Transverse colon (tissue), 4 donors: ENCODE data around the gene DPT. TPM values are rescaled to one million over a fixed set of nuclear protein-coding genes. Genes with fewer than 3 reads are reported as not detected.
A peak's percentile ranks its signal among the peaks of the same experiment; 100 is the strongest.
"Not testable (repeated sequence)": the region's sequence is repeated elsewhere in the genome, so short reads cannot be mapped to it uniquely, and the experiment has no call there.

ENCODE experiments used
- DNase-seq: peaks from one replicate; pipeline ENCODE4 v3.0.0-alpha.2; 2019
- H3K27ac ChIP-seq, 4 donors: fragments of 200-600 bp; sonication (generic); 2 replicates each; pipeline ENCODE4 v1.5.1; 2016 to 2018; ENCODE audit warnings: inconsistent platforms in 4 of 4
- H3K27me3 ChIP-seq: fragments of 200-600 bp; sonication (generic); 2 replicates; pipeline ENCODE4 v1.5.1; 2017; ENCODE audit warnings: inconsistent platforms
- H3K36me3 ChIP-seq, 4 donors: fragments of 200-600 bp; sonication (generic); 2 replicates each; pipeline ENCODE4 v1.5.1; 2017 to 2019; ENCODE audit warnings: inconsistent platforms in 4 of 4
- H3K4me1 ChIP-seq, 4 donors: fragments of 200-600 bp; sonication (generic); 2 replicates each; pipeline ENCODE4 v1.5.1; 2017 to 2020; ENCODE audit warnings: inconsistent platforms in 4 of 4
- H3K4me3 ChIP-seq, 4 donors: fragments of 200-600 bp; sonication (generic); 1 replicate in 1 of 4; 2 replicates in 3 of 4; pipeline versions ENCODE4 v1.5.1 to v1.6.1; 2017 to 2019; ENCODE audit warnings: inconsistent platforms in 4 of 4
- H3K9me3 ChIP-seq, 2 donors: fragments of 200-600 bp; sonication (generic); 2 replicates each; pipeline ENCODE4 v1.5.1; 2017 to 2019; ENCODE audit warnings: inconsistent platforms in 2 of 2
- CTCF ChIP-seq, 5 experiments: fragments of 200-600 bp in 3 of 5; fragments of 450-650 bp in 2 of 5; sonication (generic) in 3 of 5; IDR thresholded peaks; 1 replicate in 2 of 5; 2 replicates in 3 of 5; pipeline ENCODE4 v1.5.1; 2016 to 2017; ENCODE audit warnings: antibody characterized with exemption in 5 of 5, inconsistent platforms in 3 of 5, mild to moderate bottlenecking in 2 of 5, moderate library complexity in 1 of 5
- EP300 ChIP-seq: sonication (generic); formaldehyde crosslinking; IDR thresholded peaks from one replicate; pipeline ENCODE4 v1.6.1; 2017; ENCODE audit warnings: antibody characterized with exemption, low read depth
- POLR2A ChIP-seq: fragments of 450-650 bp; IDR thresholded peaks from one replicate; pipeline ENCODE4 v1.6.1; 2016; ENCODE audit warnings: antibody characterized with exemption, mild to moderate bottlenecking, moderate library complexity
- POLR2AphosphoS5 ChIP-seq, 3 donors: sonication (generic); formaldehyde crosslinking; IDR thresholded peaks; one replicate each; pipeline ENCODE4 v1.6.1; 2016; ENCODE audit warnings: antibody characterized with exemption in 3 of 3
- WGBS, 2 donors: methylation state at CpG; one replicate each; pipeline ENCODE4 v1.1.5; 2018; ENCODE audit warnings: low coverage in 1 of 2; 5-methylcytosine and 5-hydroxymethylcytosine counted together
- in situ Hi-C, 4 donors: fragments of 200-750 bp; cut with MboI; loops; one replicate each; pipeline versions ENCODE4 v1.15.0 to v1.15.1; 2017; ENCODE audit warnings: low sequenced_read_pairs in 3 of 4, low pct_ligation_motif_present in 1 of 4, low pct_unique_long_range_greater_than_20kb in 1 of 4
- intact Hi-C: fragments of 100-400 bp; cut with DNase I; formaldehyde crosslinking; loops from one replicate; pipeline ENCODE4 v1.15.1; 2023; ENCODE audit warnings: low total_unique reads
- total RNA-seq, 4 donors: library from RNA; depleted of rRNA; stranded (reverse); fragments of >200 nt; gene quantifications; one replicate each; pipeline ENCODE4 v1.1.0, GENCODE V29; 2016

The DPT gene
- total RNA-seq, 4 donors from 2014 or later = 25.8 to 122 (median 59.8) TPM

GRCh38 chr1:168771104-168771630 is 42.2 kb upstream of the DPT start:
- Histone ChIP-seq H3K27me3 (no peaks in the 10 kb centered on the region), H3K9me3 (no peaks in the 10 kb centered on the region), H3K4me1 (peaks cover 0 to 23% (median 8%) of the 10 kb centered on the region in 4 donors), H3K27ac (no peak overlapping the region), H3K4me3 (no peak overlapping the region), H3K36me3 (no peaks in the 10 kb centered on the region)
- in situ Hi-C loops (no loop called here), intact Hi-C loops (no loop called here)
- WGBS, 2 donors = 75 to 82% methylated on average over 3 to 4 of the region's 4 CpGs
- TF ChIP-seq EP300 = no peak
- no peak for TF ChIP-seq CTCF (IDR thresholded peaks at IDR 0.05)
- TF ChIP-seq POLR2AphosphoS5 (IDR thresholded peaks at IDR 0.05) = no peak
- TF ChIP-seq POLR2A = no peak
- no peak for DNase-seq

GRCh38 chr1:168769893-168770292 is 40.9 kb upstream of the DPT start:
- H3K27me3 ChIP-seq, H3K9me3 ChIP-seq, H3K36me3 ChIP-seq, in situ Hi-C loops, H3K27ac ChIP-seq, DNase-seq, intact Hi-C loops, H3K4me3 ChIP-seq: not testable (repeated sequence)
- 50 to 89% methylated on average over 2 to 3 of the region's 3 CpGs for WGBS, 2 donors
- peaks cover 0 to 23% (median 8%) of the 10 kb centered on the region in 4 donors for H3K4me1 ChIP-seq

- Histone ChIP-seq H3K4me3 (no peak overlapping the region), H3K27me3 (no peaks in the 10 kb centered on the region), H3K27ac (peak overlapping the region in 3 of 4 donors; percentile 46 to 67 (median 59)), H3K4me1 (peaks cover 0 to 21% (median 7%) of the 10 kb centered on the region in 4 donors), H3K9me3 (no peaks in the 10 kb centered on the region), H3K36me3 (no peaks in the 10 kb centered on the region)
- WGBS, 2 donors = 50 to 51% methylated on average over 3 to 4 of the region's 4 CpGs
- intact Hi-C loops = no loop called here
- TF ChIP-seq CTCF (IDR thresholded peaks at IDR 0.05) = no peak
- TF ChIP-seq EP300 = no peak
- no peak for TF ChIP-seq POLR2A
- no peak for TF ChIP-seq POLR2AphosphoS5 (IDR thresholded peaks at IDR 0.05)
- in situ Hi-C loops = no loop called here
- peak; percentile 11 for DNase-seq
Measured at GRCh38 chr1:168767894-168768584, 39.0 kb upstream of the DPT start.

GRCh38 chr1:168766568-168766967 is 37.6 kb upstream of the DPT start:
- H3K27me3 ChIP-seq = no peaks in the 10 kb centered on the region
- H3K4me1 ChIP-seq = peaks cover 0 to 10% (median 2%) of the 10 kb centered on the region in 4 donors
- in situ Hi-C loops (no loop called here), intact Hi-C loops (no loop called here)
- no peak overlapping the region for H3K4me3 ChIP-seq
- no peaks in the 10 kb centered on the region for H3K9me3 ChIP-seq
- no peak overlapping the region for H3K27ac ChIP-seq
- WGBS, 2 donors = 65 to 79% methylated on average over 4 to 5 of the region's 5 CpGs
- no peaks in the 10 kb centered on the region for H3K36me3 ChIP-seq
- DNase-seq = no peak
- no peak for TF ChIP-seq POLR2A

- Histone ChIP-seq H3K27me3 (no peaks in the 10 kb centered on the region), H3K4me3 (no peak overlapping the region), H3K27ac (no peak overlapping the region), H3K4me1 (peaks cover 0 to 6% (median under 1%) of the 10 kb centered on the region in 4 donors), H3K9me3 (no peaks in the 10 kb centered on the region), H3K36me3 (no peaks in the 10 kb centered on the region)
- DNase-seq = no peak
- in situ Hi-C loops = no loop called here
- TF ChIP-seq CTCF (IDR thresholded peaks at IDR 0.05) (no peak), POLR2A (no peak), POLR2AphosphoS5 (IDR thresholded peaks at IDR 0.05) (no peak), EP300 (no peak)
- WGBS, 2 donors = 88 to 89% methylated on average over 3 of the region's 3 CpGs
- intact Hi-C loops = no loop called here
Measured at GRCh38 chr1:168763031-168763430, 34.0 kb upstream of the DPT start.
